HG02885 (cell line): Measurements from ENCODE around the gene CLCN4.

Source experiments
- ATAC-seq: cut with Tn5 transposase; IDR thresholded peaks from one replicate; pipeline ENCODE4 v1.9.1; 2021; ENCODE audit warnings: mild to moderate bottlenecking; ENCODE audit not compliant: unreplicated experiment, poor library complexity

CLCN4 gene

GRCh38 chrX:10128386-10128785 is 28.4 kb upstream of the CLCN4 start:
- no peak for ATAC-seq

- no peak for ATAC-seq
Observed at GRCh38 chrX:10129229-10129628, 27.5 kb upstream of the CLCN4 start.

- ATAC-seq = no peak
Observed at GRCh38 chrX:10130354-10130753, 26.4 kb upstream of the CLCN4 start.

- no peak for ATAC-seq
Observed at GRCh38 chrX:10133980-10134676, 22.6 kb upstream of the CLCN4 start.

GRCh38 chrX:10134921-10135320 is 21.9 kb upstream of the CLCN4 start:
- no peak for ATAC-seq

GRCh38 chrX:10135561-10136399 is 21.0 kb upstream of the CLCN4 start:
- ATAC-seq = no peak

DNA sequence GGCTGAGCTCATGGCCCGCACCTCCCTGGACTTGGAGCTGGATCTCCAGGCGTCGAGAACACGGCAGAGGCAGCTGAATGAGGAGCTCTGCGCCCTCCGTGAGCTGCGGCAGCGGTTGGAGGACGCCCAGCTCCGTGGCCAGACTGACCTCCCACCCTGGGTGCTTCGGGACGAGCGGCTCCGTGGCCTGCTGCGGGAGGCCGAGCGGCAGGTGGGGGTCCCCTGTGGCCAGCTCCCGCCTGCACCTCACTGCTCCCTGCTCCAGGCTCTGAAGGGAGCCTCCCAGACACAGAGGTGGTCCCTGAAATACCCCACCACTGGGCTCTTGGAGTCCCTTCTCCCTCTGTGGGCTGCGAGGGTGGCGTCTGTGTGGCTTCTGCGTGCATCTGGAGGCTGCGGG is 18.0 kb upstream of the CLCN4 start:
- ATAC-seq = no peak

DNA sequence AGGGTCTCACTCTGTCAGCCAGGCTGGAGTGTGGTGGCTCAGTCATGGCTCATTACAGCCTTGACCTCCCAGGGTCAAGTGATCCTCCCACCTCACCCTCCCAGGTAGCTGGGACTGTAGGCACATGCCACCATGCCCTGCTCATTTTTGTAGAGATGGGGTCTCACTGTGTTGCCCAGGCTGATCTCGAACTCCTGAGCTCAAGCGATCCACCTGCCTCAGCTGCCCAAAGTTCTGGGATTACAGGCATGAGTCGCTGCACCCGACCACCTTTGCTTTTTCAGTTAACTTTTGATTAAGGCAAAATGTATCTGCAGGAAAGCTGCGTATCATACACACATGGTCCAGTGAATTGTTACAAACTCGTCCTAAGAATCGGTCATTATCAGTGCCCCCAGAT is 16.5 kb upstream of the CLCN4 start:
- no peak for ATAC-seq

GRCh38 chrX:10142041-10142599 is 14.7 kb upstream of the CLCN4 start:
- no peak for ATAC-seq

- ATAC-seq = no peak
Observed at GRCh38 chrX:10143071-10143983, 13.4 kb upstream of the CLCN4 start.

- ATAC-seq = no peak
Observed at GRCh38 chrX:10146346-10146745, 10.4 kb upstream of the CLCN4 start.

DNA sequence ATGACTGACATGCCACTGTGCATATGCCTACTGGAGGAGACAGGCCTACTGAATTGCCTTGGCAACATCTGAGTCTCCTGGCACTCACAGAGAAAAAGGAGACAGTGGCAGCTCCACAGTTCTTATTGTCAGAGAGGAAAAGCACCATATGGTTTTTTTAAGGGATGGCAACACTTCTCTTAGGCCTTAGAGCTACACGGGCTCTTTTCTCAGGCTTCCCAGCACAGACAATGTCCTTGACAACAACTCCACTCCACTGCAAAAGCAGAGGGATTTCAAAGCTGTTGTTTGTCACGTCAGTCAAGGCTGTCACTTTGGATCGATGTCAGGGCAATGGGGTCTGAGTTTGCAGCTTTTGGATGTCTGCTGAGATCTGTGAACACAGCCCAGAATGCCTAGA is 4.7 kb upstream of the CLCN4 start:
- ATAC-seq = no peak

DNA sequence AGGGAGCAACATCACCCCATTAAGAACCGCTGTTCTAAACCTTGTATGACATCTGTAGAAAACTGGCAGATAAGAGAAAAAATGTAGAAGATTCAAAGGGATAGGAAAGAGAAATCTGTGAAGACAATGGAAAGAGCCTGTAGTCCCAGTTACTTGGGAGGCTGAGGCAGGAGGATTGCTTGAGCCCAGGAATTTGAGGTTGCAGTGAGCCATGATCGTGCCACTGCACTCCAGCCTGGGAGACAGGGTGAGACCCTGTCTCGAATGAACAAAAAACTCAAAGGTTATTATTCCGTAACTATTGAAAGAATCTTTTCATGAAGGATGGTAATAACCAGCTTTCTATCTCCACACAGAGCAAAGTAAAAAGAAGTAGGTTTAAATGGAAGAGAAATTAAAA is 1.6 kb upstream of the CLCN4 start:
- ATAC-seq = no peak

- ATAC-seq = no peak
Observed at GRCh38 chrX:10157032-10157341, 212 bp downstream of the CLCN4 start.

DNA sequence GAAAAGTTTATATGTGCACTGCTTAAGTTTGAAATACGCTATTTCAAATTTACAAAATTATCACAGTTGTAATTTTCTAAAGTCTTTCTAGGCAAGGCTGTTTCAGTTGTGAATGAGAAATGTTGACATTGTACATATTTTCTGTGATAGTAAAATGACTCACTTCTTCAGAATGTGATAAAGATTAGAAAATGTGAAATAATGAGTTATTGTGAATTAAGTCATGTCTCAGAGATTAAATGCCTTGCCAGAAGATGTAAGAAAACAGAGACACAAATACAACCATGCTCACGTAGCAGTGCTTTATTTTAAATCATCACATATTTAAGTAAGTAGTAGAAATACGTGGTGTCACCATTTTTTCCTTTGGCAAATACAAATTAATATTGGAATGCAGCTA is 768 bp downstream of the CLCN4 start:
- no peak for ATAC-seq

DNA sequence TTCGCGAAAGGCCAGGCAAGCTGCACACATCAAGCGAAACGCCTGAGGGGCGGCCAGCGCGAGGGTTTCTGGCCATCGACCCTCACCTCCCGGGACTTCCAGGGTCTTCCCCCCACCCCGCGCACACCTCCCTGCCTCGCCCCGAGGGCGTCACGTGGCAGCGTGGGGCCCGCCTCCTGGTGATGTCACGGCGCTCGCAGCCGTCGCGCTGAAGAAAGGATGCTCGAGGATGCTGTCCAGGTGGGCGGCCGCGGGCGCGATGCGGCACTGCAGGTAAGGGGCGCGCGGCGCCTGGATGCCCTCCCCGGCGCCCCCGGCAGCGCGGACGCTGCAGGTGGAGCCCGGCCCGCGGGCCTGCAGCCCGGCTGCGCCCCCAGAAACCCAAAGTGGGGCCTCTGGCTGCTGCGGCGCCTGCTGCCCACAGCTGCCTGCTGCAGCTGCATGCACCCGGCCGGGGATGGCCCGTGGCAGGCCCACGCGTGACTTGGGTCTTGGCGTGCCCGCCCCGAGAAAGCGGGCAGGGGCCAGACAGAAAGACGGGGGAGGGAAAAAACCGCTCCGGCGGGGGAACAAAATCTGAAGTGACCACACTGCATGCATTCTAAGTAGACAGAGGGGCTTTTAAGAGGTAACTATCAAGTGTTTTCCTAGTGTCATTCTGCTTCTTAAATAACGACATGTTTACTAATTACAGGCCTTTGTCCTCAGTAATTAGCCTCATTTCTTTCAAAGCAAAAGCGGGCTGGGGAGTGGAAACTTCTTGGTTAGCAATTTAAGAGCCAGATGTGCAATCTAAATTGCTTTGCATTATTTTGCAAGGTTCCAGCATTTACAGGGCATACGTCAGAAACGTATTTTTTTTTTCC is 1.7 kb downstream of the CLCN4 start:
- ATAC-seq = peak; percentile 64

- ATAC-seq = no peak
Observed at GRCh38 chrX:10159145-10159468, 2.3 kb downstream of the CLCN4 start.

GRCh38 chrX:10160211-10160610 is 3.4 kb downstream of the CLCN4 start:
- ATAC-seq = no peak

GRCh38 chrX:10163031-10163430 is 6.3 kb downstream of the CLCN4 start:
- no peak for ATAC-seq

DNA sequence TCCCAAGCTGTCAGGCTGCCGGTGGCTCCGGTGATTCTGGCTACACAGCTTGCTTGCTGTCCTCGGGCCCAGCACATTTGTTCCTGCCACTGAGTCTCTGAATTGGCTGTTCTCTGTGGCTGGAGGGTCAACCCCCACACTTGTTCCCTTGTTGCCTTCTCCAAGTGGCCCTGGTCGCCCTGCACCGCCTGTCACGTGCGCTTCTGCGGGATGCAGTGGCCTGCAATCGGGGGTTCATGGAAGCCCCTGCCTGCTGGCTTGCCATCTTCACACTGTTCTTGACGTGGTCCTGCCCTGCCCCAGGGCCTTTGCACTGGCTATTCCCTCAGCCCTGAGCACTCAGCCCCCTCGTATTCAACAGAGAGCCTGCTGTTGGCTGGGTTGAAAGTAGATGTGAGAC is 8.1 kb downstream of the CLCN4 start:
- ATAC-seq = no peak
